ENCODE measurements around the gene SNX3. TPM values are rescaled to one million over a fixed set of nuclear protein-coding genes. Genes with fewer than 3 reads are reported as not detected.

SNX3 gene
- total RNA-seq, 1 donor from 2014 or later, result 245 TPM

DNA sequence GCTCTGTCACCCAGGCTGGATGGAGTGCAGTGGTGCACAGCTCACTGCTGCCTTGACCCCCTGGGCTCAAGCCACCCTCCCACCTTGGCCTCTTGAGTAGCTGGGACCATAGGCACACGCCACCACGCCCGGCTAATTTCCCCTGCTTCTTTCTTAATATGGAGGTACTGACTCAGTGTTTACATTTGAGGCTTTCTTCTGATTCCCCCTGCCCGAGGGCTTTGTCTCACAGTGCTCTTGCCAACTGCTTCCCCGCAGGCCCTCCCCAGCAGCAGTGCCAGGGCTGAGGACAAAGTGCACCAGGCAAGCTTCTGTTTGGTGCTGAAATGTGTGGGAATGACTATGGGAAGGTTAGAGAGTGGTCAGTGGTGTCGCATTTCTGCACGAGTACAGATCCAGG is 60.2 kb downstream of the SNX3 start:
- Histone ChIP-seq H3K36me3 (no peaks in the 10 kb centered on the region), H3K4me1 (no peaks in the 10 kb centered on the region), H3K27ac (replicated peaks) (no peak overlapping the region), H3K27me3 (ENCODE audit: low read depth) (no peaks in the 10 kb centered on the region), H3K9me3 (replicated peaks) (no peaks in the 10 kb centered on the region), H3K4me3 (no peak overlapping the region)
- TF ChIP-seq CTCF (IDR thresholded peaks at IDR 0.05; ENCODE audit: borderline replicate concordance), result no peak
- intact Hi-C loops (cut with micrococcal nuclease), result no loop called here
- no peak for DNase-seq

DNA sequence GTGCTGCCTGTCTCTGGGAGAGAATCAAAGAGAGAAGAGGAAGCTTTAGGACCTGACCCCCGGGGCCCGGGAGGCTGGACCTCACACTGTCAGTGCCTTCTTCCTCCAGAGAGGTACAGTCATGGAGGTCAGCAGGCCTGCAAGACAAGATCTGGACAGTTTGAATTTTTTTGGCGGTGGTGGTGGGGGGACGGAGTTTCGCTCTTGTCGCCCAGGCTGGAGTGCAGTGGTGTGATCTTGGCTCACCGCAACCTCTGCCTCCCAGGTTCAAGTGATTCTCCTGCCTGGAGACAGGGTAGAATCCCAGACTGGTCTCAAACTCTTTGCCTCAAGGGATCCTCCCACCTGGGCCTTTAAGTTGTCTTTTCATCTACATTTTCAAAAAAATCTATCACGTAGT is 60.7 kb downstream of the SNX3 start:
- H3K36me3 ChIP-seq, result no peaks in the 10 kb centered on the region
- intact Hi-C loops (cut with micrococcal nuclease), result no loop called here
- no peak for TF ChIP-seq CTCF (IDR thresholded peaks at IDR 0.05; ENCODE audit: borderline replicate concordance)
- H3K4me1 ChIP-seq, result no peaks in the 10 kb centered on the region
- no peak for DNase-seq
- H3K27me3 ChIP-seq (ENCODE audit: low read depth), result peaks cover under 1% of the 10 kb centered on the region
- no peak overlapping the region for H3K27ac ChIP-seq (replicated peaks)
- no peaks in the 10 kb centered on the region for H3K9me3 ChIP-seq (replicated peaks)
- no peak overlapping the region for H3K4me3 ChIP-seq

- Histone ChIP-seq H3K27ac (replicated peaks) (no peak overlapping the region), H3K4me3 (no peak overlapping the region), H3K27me3 (ENCODE audit: low read depth) (peaks cover 12% of the 10 kb centered on the region), H3K36me3 (no peaks in the 10 kb centered on the region), H3K4me1 (no peaks in the 10 kb centered on the region), H3K9me3 (replicated peaks) (no peaks in the 10 kb centered on the region)
- intact Hi-C loops (cut with micrococcal nuclease), result no loop called here
- TF ChIP-seq CTCF (IDR thresholded peaks at IDR 0.05; ENCODE audit: borderline replicate concordance), result no peak
- DNase-seq, result no peak
Measured at GRCh38 chr6:108198761-108199498, 61.9 kb downstream of the SNX3 start.

- no peak for DNase-seq
- Histone ChIP-seq H3K4me1 (no peaks in the 10 kb centered on the region), H3K4me3 (no peak overlapping the region), H3K27me3 (ENCODE audit: low read depth) (peaks cover 47% of the 10 kb centered on the region), H3K9me3 (replicated peaks) (no peaks in the 10 kb centered on the region), H3K36me3 (no peaks in the 10 kb centered on the region), H3K27ac (replicated peaks) (no peak overlapping the region)
- no peak for TF ChIP-seq CTCF (IDR thresholded peaks at IDR 0.05; ENCODE audit: borderline replicate concordance)
- intact Hi-C loops (cut with micrococcal nuclease), result no loop called here
Measured at GRCh38 chr6:108195209-108195608, 65.6 kb downstream of the SNX3 start.

- Histone ChIP-seq H3K27ac (replicated peaks) (no peak overlapping the region), H3K36me3 (no peaks in the 10 kb centered on the region), H3K4me1 (no peaks in the 10 kb centered on the region), H3K4me3 (no peak overlapping the region), H3K27me3 (ENCODE audit: low read depth) (peaks cover 54% of the 10 kb centered on the region), H3K9me3 (replicated peaks) (no peaks in the 10 kb centered on the region)
- intact Hi-C loops (cut with micrococcal nuclease), result no loop called here
- DNase-seq, result no peak
- no peak for TF ChIP-seq CTCF (IDR thresholded peaks at IDR 0.05; ENCODE audit: borderline replicate concordance)
Measured at GRCh38 chr6:108194503-108194902, 66.3 kb downstream of the SNX3 start.

Data from left ventricle myocardium inferior (tissue), 1 donor.